ENCODE measurements around the gene HOXC4. TPM values are rescaled to one million over a fixed set of nuclear protein-coding genes. Genes with fewer than 3 reads are reported as not detected.
"Not testable (repeated sequence)": the region's sequence is repeated elsewhere in the genome, so short reads cannot be mapped to it uniquely, and the experiment has no call there.

HOXC4 gene
- polyA plus RNA-seq, 1 experiment: 0.93 TPM

DNA sequence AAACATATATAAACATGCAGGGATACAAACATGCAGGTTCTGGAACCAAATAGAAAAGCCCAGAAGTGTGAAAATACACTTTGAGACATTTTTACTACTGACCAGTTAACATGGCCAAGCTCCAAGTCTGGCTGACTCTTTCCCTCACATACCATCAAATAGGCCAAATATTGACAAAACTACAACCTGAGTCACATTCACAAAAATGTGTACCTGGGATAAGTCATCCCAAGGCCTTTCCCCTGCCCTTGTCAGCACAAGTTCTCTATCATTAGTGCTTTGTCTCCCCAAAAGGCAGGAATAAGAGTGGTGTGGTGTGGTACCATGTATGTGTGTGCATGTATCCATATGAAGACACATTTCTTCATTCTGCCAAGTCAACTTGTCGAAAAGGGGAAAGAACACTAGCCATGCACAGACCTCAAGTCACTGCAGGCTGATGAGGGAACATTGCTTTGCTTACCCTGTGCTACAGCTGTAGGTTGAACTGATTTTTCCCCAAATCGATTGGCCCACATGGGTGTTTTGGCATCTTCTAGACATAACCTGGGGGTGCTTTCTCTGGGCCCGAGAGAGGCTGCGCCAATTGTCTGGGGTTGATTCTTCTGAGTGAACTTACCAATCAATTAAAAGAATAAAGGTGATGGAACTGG is 14.9 kb downstream of the HOXC4 start:
- ChIA-PET CTCF (interaction anchor here (0.9 to 1.2 kb wide), 4 partner anchors 18 to 122 kb away, joined by 3 to 6 read pairs (median 4); partner anchors contain the start of gene HOXC5), POLR2A (no interaction called here)
- Histone ChIP-seq H3K27me3 (ENCODE audit: control insufficient read depth, insufficient read depth, low read length) (no peaks in the 10 kb centered on the region; the same call in 1 of the 2 replicates), H3K4me3 (ENCODE audit: low read depth, low read length) (no peak overlapping the region), H3K36me3 (ENCODE audit: control insufficient read depth, insufficient read depth, low read length) (no peaks in the 10 kb centered on the region)
- DNase-seq (ENCODE audit: low read depth): no peak
- TF ChIP-seq, protein P1, sequence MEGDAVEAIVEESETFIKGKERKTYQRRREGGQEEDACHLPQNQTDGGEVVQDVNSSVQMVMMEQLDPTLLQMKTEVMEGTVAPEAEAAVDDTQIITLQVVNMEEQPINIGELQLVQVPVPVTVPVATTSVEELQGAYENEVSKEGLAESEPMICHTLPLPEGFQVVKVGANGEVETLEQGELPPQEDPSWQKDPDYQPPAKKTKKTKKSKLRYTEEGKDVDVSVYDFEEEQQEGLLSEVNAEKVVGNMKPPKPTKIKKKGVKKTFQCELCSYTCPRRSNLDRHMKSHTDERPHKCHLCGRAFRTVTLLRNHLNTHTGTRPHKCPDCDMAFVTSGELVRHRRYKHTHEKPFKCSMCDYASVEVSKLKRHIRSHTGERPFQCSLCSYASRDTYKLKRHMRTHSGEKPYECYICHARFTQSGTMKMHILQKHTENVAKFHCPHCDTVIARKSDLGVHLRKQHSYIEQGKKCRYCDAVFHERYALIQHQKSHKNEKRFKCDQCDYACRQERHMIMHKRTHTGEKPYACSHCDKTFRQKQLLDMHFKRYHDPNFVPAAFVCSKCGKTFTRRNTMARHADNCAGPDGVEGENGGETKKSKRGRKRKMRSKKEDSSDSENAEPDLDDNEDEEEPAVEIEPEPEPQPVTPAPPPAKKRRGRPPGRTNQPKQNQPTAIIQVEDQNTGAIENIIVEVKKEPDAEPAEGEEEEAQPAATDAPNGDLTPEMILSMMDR (IDR thresholded peaks at IDR 0.05; ENCODE audit: insufficient read depth, low read depth, low read length): no peak

DNA sequence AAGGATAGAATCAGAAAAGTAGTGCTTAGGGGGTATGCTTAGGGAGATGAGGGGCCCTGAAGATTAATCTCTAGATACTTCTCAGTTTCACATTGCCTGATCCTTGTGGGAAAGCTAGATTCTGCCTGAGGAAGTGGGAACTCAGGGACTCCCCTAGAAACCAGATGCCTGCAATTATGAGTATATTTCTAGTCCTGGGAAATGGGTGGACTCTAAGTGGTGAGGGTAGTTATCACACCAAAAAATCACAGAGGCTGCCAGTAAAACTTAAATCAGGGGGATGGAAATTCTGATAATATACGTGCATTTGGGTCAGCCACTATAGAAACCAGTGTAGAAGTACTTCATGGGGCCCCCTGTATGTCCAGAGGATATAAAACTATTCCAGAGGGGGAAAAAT is 18.3 kb downstream of the HOXC4 start:
- H3K36me3 ChIP-seq (ENCODE audit: control insufficient read depth, insufficient read depth, low read length): no peaks in the 10 kb centered on the region
- ChIA-PET POLR2A (no interaction called here), CTCF (no interaction called here)
- H3K4me3 ChIP-seq (ENCODE audit: low read depth, low read length): no peak overlapping the region
- TF ChIP-seq, protein P1 (IDR thresholded peaks at IDR 0.05; ENCODE audit: insufficient read depth, low read depth, low read length): no peak
- H3K27me3 ChIP-seq (ENCODE audit: control insufficient read depth, insufficient read depth, low read length): peaks cover 6% of the 10 kb centered on the region
- no peak for DNase-seq (ENCODE audit: low read depth)

DNA sequence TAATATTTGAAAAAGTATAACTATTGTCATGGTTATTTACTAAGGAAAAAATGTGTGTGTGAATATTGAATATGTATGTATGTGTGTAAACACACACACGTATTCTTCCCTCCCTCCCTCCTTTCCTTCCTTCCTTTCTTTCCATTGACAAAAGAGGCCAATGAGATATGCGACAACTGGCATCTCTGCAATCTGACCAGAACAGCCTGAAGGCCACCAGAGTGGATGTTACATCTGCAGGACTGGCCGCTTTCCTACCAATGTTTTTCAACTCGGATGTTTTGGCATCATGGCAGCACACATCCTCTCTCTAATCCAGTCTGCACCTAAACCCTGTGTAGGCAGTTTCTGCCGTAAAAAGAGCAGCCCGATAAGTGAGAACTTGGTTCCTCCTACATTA is 20.7 kb downstream of the HOXC4 start:
- CTCF ChIA-PET: no interaction called here
- no peak for DNase-seq (ENCODE audit: low read depth)
- POLR2A ChIA-PET: no interaction called here
- H3K27me3 ChIP-seq (ENCODE audit: control insufficient read depth, insufficient read depth, low read length): peaks cover 7% of the 10 kb centered on the region
- TF ChIP-seq, protein P1 (IDR thresholded peaks at IDR 0.05; ENCODE audit: insufficient read depth, low read depth, low read length): no peak
- H3K4me3 ChIP-seq (ENCODE audit: low read depth, low read length): no peak overlapping the region
- H3K36me3 ChIP-seq (ENCODE audit: control insufficient read depth, insufficient read depth, low read length): no peaks in the 10 kb centered on the region

DNA sequence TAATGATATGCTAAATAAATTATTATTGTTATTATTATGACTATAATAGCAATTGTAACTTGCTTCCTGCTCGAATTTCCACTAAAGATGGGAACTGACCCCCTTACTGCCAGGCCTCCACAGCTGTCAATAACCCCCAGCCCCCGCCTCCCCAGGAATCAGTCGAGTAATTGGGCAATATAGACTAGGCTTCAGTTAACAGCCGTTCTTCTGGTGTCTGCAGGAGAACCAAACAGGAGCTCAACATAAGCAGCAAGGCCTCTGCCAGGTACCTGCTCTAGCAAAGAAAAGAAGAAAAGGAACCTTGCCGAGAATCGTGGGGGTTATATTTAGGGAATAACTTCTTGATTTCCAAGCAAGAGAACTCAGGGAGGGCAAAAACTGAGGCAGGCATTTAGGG is 21.8 kb downstream of the HOXC4 start:
- CTCF ChIA-PET: no interaction called here

DNA sequence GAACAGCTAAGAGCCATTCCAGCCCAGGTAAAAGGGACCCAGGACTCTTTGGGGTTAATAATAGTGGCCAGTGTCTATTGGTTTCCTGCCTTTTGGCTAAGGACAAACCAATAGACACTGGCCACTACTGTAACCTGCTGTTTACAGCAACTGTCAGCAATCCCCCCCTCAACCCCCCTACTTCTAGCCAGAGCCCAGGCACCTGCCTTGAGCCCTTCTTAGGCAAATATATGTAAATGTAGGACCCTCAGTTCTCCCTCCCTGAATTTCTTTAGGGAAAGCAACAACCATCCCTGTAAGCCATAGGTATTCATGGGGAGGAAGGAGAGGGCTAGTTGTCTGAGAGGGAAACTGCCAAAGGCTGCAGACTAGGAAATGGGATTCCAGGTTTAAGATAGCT is 22.3 kb downstream of the HOXC4 start:
- DNase-seq (ENCODE audit: low read depth): no peak
- H3K36me3 ChIP-seq (ENCODE audit: control insufficient read depth, insufficient read depth, low read length): no peaks in the 10 kb centered on the region
- H3K27me3 ChIP-seq (ENCODE audit: control insufficient read depth, insufficient read depth, low read length): peaks cover 10% of the 10 kb centered on the region
- CTCF ChIA-PET: no interaction called here
- POLR2A ChIA-PET: no interaction called here
- TF ChIP-seq, protein P1 (IDR thresholded peaks at IDR 0.05; ENCODE audit: insufficient read depth, low read depth, low read length): no peak
- no peak overlapping the region for H3K4me3 ChIP-seq (ENCODE audit: low read depth, low read length)

More for the DNA sequence above, 21.8 kb downstream of the HOXC4 start:
- TF ChIP-seq, protein P1 (IDR thresholded peaks at IDR 0.05; ENCODE audit: insufficient read depth, low read depth, low read length): no peak
- POLR2A ChIA-PET: no interaction called here
- no peak for DNase-seq (ENCODE audit: low read depth)
- H3K27me3 ChIP-seq (ENCODE audit: control insufficient read depth, insufficient read depth, low read length): peaks cover 9% of the 10 kb centered on the region
- no peaks in the 10 kb centered on the region for H3K36me3 ChIP-seq (ENCODE audit: control insufficient read depth, insufficient read depth, low read length)
- H3K4me3 ChIP-seq (ENCODE audit: low read depth, low read length): no peak overlapping the region

DNA sequence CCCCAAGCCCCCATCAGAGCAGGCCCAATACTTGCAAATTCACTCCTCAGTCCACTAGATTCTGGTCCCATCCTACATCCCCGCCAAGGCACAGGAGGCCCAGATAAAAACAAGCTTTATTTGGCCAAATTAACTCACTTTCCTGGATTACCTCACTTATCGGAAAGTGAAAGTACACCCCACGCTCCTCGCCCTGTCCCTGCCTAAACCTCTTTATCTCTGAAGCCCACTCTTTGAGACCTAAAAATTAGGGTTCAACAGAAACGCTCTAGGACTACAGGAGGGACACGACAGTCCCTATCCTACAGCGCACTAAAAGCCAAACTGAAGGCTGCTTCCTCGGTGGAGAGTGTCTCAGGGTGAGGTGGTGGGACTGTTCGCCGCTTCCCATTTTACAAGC is 24.2 kb downstream of the HOXC4 start:
- POLR2A ChIA-PET; H3K36me3 ChIP-seq (ENCODE audit: control insufficient read depth, insufficient read depth, low read length); CTCF ChIA-PET; H3K4me3 ChIP-seq (ENCODE audit: low read depth, low read length); DNase-seq (ENCODE audit: low read depth): not testable (repeated sequence)
- peaks cover 12% of the 10 kb centered on the region for H3K27me3 ChIP-seq (ENCODE audit: control insufficient read depth, insufficient read depth, low read length)

DNA sequence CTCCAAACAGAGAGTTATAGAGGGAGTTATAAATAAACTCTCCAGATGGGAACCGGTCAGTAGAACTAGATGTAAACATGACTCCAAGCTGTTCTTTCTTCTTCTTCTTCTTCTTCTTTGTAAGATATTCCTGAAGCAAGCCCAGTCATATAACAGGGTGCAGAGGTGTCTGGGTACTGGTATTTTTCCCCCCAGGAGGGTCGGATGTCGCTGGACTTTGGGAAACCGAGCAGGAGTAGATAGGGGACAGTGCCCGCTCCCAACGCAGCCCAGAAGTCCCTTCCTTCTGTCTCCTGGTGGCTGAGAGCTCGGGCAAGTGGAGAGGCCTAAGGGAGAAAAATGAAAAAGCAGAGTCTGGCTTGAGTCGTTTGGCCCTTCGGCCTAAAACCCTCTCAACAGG is 25.5 kb downstream of the HOXC4 start:
- peaks cover 14% of the 10 kb centered on the region for H3K27me3 ChIP-seq (ENCODE audit: control insufficient read depth, insufficient read depth, low read length)
- H3K36me3 ChIP-seq (ENCODE audit: control insufficient read depth, insufficient read depth, low read length); DNase-seq (ENCODE audit: low read depth); POLR2A ChIA-PET; H3K4me3 ChIP-seq (ENCODE audit: low read depth, low read length); CTCF ChIA-PET: not testable (repeated sequence)

DNA sequence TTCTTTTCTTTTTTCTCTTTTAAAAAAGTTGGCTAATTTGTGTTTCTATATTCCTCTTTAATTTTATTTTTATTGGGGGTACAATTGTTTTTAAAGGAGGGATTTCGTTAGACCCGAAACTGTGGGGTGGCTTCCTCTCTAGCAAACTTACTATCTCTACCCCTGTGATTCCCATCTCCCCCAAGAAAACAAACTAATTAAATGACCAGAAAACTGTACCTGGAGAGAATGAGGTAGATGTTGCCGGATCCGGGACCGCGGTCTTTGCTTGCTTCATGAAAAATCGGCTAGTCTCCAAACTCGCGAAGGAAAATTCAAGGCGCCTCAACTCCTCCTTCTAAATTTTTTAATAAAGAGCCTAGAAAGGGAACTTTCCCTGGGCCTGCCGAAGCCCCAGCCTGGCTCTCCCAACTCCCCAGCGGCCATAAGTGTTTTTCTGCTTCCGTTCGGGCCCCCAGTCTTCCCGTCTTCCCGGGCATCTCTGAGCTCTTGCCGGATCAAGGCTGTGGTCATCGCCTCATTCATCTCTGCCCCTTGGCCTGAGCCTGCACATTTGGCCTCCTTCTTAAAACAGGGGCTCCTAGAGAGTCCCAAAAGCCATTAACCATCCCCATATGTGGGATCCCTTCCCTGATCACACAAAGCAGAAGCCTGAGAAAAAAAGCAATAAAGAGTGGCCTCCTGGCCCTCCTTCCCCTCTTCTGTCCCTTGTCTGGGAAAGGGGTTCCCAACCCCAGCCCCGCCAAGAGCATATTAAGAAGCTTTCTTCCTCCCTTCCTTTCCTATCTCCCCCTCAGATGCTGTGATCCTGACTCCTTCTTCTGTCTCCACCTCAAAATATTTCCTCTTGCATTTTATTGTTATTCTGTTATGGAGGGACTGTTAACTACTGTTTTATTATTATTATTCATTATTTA is 26.6 kb downstream of the HOXC4 start:
- CTCF ChIA-PET; H3K4me3 ChIP-seq (ENCODE audit: low read depth, low read length); POLR2A ChIA-PET; H3K36me3 ChIP-seq (ENCODE audit: control insufficient read depth, insufficient read depth, low read length); DNase-seq (ENCODE audit: low read depth): not testable (repeated sequence)
- peaks cover 14% of the 10 kb centered on the region for H3K27me3 ChIP-seq (ENCODE audit: control insufficient read depth, insufficient read depth, low read length)
